ENCODE measurements around the gene TMEM114. TPM values are rescaled to one million over a fixed set of nuclear protein-coding genes. Genes with fewer than 3 reads are reported as not detected.

TMEM114 gene
- total and polyA plus RNA-seq, 11 donors: not detected

DNA sequence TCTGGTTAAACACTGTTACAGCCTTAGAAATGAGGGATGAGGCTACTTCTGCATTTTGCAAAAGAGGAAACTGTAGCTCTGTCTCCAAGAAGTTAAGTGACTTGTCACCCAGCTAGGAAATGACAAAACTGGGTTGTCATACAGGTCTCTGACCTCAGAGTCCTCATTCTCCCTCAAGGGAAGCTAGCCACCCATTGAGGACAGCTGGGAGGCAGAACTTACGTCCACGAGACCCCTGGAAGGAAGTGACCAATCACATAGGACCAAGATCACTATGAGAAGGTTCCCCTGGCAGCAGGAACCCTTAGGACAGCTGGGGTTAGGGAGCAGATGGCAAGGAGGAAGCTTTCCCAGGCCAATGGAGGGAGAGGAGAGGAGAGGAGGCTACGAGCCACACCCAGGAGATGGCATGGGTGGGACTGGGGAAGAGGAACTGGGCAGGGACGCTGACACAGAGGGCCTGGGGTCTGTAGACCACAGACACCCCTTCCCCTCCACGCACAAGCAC is 42.4 kb upstream of the TMEM114 start:
- DNase-seq (peak in 4 of 5 donors; percentile 30 to 63 (median 42)), ATAC-seq (peak; percentile 51 to 89 (median 74))
- 65 to 77% (median 72%) methylated on average over 5 of the region's 5 CpGs for WGBS, 4 donors
- peaks cover 0 to 100% (median 93%) of the 10 kb centered on the region in 9 donors for H3K36me3 ChIP-seq
- H3K4me1 ChIP-seq: peaks cover 0 to 22% (median 0%) of the 10 kb centered on the region in 12 donors
- H3K27me3 ChIP-seq: no peaks in the 10 kb centered on the region
- TF ChIP-seq POLR2A (IDR thresholded peaks at IDR 0.05) (no peak), CTCF (IDR thresholded peaks at IDR 0.05) (no peak)
- no peak overlapping the region for H3K4me3 ChIP-seq
- peak overlapping the region in 7 of 12 donors; percentile 13 to 94 (median 59) for H3K27ac ChIP-seq
- intact Hi-C loops (cut with DNase I): loop anchor here in 1 of 10 donors (1.0 kb wide), 1 partner anchor 12 kb away; no protein-coding TSS in a partner anchor
- H3K9me3 ChIP-seq: no peaks in the 10 kb centered on the region

DNA sequence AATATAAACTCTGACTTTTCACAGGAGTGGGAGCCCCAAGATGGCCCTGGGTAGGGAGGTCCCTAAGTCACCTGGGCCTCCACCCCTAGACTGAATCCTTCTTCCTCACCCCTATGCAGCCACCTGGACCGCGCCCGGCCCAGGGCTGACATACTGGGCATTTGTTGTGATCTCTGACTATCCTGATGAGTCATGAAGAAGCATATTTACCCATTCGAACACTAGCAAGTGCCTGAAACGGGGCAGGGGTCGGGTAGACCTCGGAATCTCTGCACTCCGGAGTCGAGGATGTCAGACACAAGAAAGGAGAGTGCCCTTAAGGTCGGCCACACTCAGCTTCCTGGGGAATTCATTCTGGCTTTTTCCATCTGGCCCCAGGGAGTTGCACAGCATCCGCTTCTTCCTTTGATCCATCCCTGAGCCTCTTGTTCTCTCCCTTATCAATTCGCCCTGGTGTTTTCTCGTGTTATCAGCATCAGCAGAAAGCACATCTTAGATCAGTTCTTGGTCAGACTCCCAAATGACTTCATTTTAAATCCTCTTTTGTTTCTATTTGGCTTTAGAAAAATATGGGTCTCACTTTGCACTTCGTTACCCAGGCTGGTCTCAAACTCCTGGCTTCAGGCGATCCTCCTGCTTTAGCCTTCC is 41.6 kb upstream of the TMEM114 start:
- Histone ChIP-seq H3K27ac (peak overlapping the region in 5 of 12 donors; percentile 6 to 94 (median 49)), H3K9me3 (no peaks in the 10 kb centered on the region), H3K4me3 (no peak overlapping the region), H3K27me3 (no peaks in the 10 kb centered on the region), H3K36me3 (peaks cover 0 to 100% (median 94%) of the 10 kb centered on the region in 9 donors), H3K4me1 (peaks cover 0 to 22% (median 0%) of the 10 kb centered on the region in 12 donors)
- intact Hi-C loops (cut with DNase I): no loop called here
- ATAC-seq (no peak), DNase-seq (no peak)
- TF ChIP-seq POLR2A (IDR thresholded peaks at IDR 0.05): no peak
- no peak for TF ChIP-seq CTCF (IDR thresholded peaks at IDR 0.05)
- WGBS, 4 donors: 63 to 66% (median 65%) methylated on average over 14 to 15 of the region's 15 CpGs

DNA sequence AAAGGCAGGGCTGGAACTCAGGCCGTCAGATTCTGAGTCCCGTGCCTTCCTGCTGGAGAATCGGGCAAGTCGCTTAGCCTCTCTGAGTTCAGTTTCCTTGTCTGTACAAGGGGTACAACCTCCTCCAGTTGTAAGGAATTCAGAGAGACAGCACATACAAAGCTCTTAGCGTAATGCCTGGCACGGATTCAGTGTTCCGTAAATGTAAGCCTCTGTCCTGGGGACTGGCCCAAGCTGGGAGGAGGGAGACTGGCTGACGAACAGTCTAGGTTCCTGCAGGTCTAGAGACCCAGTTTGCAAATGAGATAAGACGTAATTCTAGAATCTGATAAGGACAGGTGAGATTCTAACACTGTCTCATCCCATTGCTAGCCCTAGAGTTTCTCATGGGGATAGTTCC is 41.1 kb upstream of the TMEM114 start:
- peaks cover 0 to 22% (median 0%) of the 10 kb centered on the region in 12 donors for H3K4me1 ChIP-seq
- no peak for TF ChIP-seq POLR2A (IDR thresholded peaks at IDR 0.05)
- TF ChIP-seq CTCF (IDR thresholded peaks at IDR 0.05): no peak
- H3K9me3 ChIP-seq: no peaks in the 10 kb centered on the region
- H3K36me3 ChIP-seq: peaks cover 0 to 100% (median 94%) of the 10 kb centered on the region in 9 donors
- 80 to 86% (median 84%) methylated on average over 9 of the region's 9 CpGs for WGBS, 4 donors
- H3K27me3 ChIP-seq: no peaks in the 10 kb centered on the region
- no peak overlapping the region for H3K4me3 ChIP-seq
- peak overlapping the region in 1 of 12 donors; percentile 94 for H3K27ac ChIP-seq
- DNase-seq (no peak), ATAC-seq (no peak)
- intact Hi-C loops (cut with DNase I): no loop called here

DNA sequence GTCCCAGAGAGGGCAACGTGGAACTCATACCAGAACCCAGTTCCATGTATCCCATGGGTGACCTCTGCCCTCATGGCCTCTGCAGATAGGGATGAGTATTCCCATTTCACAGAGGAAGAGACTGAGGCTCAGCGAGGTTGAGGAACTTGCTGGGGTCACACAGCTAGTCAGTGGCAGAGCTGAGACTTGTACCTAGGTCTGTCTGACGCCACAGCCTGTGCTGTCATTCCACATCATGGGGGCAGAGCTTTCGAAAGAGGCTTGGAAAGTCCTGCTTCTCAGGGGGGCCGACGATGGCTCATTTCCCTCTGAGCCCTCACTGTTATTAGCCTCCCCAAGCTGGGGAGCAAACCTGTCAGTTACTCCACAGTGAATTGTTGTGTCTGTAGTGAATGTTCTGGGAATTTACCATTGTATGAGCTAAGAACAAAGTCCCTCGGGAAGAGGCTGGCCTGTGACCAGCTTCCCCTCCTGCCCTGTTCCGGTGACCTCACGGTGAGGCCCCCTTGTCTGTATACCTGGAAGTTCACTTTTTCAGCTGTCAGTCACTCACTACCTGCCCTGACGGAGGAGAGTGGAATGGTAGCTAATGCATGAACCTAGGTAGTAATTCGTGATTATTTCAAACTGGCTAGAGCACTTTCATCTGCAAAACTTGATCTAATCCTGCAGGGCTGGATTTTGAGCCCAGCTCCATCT is 40.1 kb upstream of the TMEM114 start:
- TF ChIP-seq POLR2A (IDR thresholded peaks at IDR 0.05): no peak
- no peak for TF ChIP-seq CTCF (IDR thresholded peaks at IDR 0.05)
- no peaks in the 10 kb centered on the region for H3K9me3 ChIP-seq
- H3K27ac ChIP-seq: peak overlapping the region in 1 of 12 donors; percentile 94
- ATAC-seq (no peak), DNase-seq (no peak)
- intact Hi-C loops (cut with DNase I): no loop called here
- H3K4me3 ChIP-seq: no peak overlapping the region
- WGBS, 4 donors: 89 to 96% (median 90%) methylated on average over 10 to 11 of the region's 11 CpGs
- H3K27me3 ChIP-seq: no peaks in the 10 kb centered on the region
- peaks cover 0 to 22% (median 0%) of the 10 kb centered on the region in 12 donors for H3K4me1 ChIP-seq
- peaks cover 0 to 100% (median 94%) of the 10 kb centered on the region in 9 donors for H3K36me3 ChIP-seq
